ENCODE results near the gene DCX. TPM values are rescaled to one million over a fixed set of nuclear protein-coding genes. Genes with fewer than 3 reads are reported as not detected.

The DCX gene
- total RNA-seq (2012; rRNA removed) (not detected in 2 replicates), polyA plus RNA-seq (2012; rRNA removed) (not detected in 2 replicates), Bru-seq, nascent RNA (not detected), BruChase-seq, experiment 1, labeled RNA remaining after a 6-hour chase (not detected), BruChase-seq, experiment 2, labeled RNA remaining after a 2-hour chase (not detected)
- polyA plus RNA-seq (2012; cell fraction: cytosol; rRNA removed), result not detected in 2 replicates
- polyA plus RNA-seq (2012; cell fraction: nucleus; rRNA removed; ENCODE audit: low replicate concordance), result not detected in 2 replicates
- long read RNA-seq, result 0 reads

GRCh38 chrX:111411983-111412382 is at the start of gene DCX:
TSS of gene DCX (minus strand) at chrX:111412192. CDS start at chrX:111410398, 1,794 bp downstream.
- no peak within 1 kb of the TSS for H2BK5ac ChIP-seq (ENCODE audit: low read depth, low read length, poor library complexity, severe bottlenecking)
- no peak within 1 kb of the TSS for H4K8ac ChIP-seq (ENCODE audit: low read depth in 2 of 2, low read length in 2 of 2)
- POLR2A ChIA-PET (ENCODE audit: unreplicated experiment), result no interaction called here
- H2BK15ac ChIP-seq (ENCODE audit: low read depth, low read length), result no peak within 1 kb of the TSS
- TF ChIP-seq SMC3 (IDR thresholded peaks at IDR 0.05; ENCODE audit: low read depth, low read length), result no peak
- TF ChIP-seq CEBPB (IDR thresholded peaks at IDR 0.05; ENCODE audit: low read depth, low read length), result no peak
- TF ChIP-seq MAZ (IDR thresholded peaks at IDR 0.05; ENCODE audit: borderline replicate concordance, low read depth, low read length), result no peak
- no peak for TF ChIP-seq ELK1 (IDR thresholded peaks at IDR 0.05; ENCODE audit: borderline replicate concordance, low read depth, low read length)
- no peak for TF ChIP-seq CHD1 (IDR thresholded peaks at IDR 0.05; ENCODE audit: low read depth, low read length)
- no peak for TF ChIP-seq MAFK (IDR thresholded peaks at IDR 0.05; ENCODE audit: low read depth, low read length)
- TF ChIP-seq POLR2A (IDR thresholded peaks at IDR 0.05; ENCODE audit: low read depth, low read length), result no peak
- no peak for TF ChIP-seq MXI1 (IDR thresholded peaks at IDR 0.05; ENCODE audit: borderline replicate concordance, low read depth, low read length)
- no peak for TF ChIP-seq USF2 (IDR thresholded peaks at IDR 0.05; ENCODE audit: low read depth, low read length)
- TF ChIP-seq RAD21 (IDR thresholded peaks at IDR 0.05; ENCODE audit: low read length), result no peak
- TF ChIP-seq RCOR1 (IDR thresholded peaks at IDR 0.05; ENCODE audit: insufficient replicate concordance, low read length), result no peak
- no peak for TF ChIP-seq BHLHE40 (IDR thresholded peaks at IDR 0.05; ENCODE audit: low read depth, low read length)
- no peak for TF ChIP-seq CTCF (conservative IDR thresholded peaks at IDR 0.05; ENCODE audit: low read depth, low read length)
- H2BK120ac ChIP-seq (ENCODE audit: low read depth, low read length), result no peak within 1 kb of the TSS
- no peaks in the 10 kb centered on the region for H4K20me1 ChIP-seq (ENCODE audit: insufficient read depth, low read length)
- H2AK5ac ChIP-seq (ENCODE audit: low read depth, low read length), result no peak within 1 kb of the TSS
- H3K9ac ChIP-seq (ENCODE audit: low read depth, low read length), result no peak within 1 kb of the TSS
- H3K36me3 ChIP-seq (ENCODE audit: control insufficient read depth, insufficient read depth, low read length), result no peaks in the 10 kb centered on the region
- H2AFZ ChIP-seq (replicated peaks; ENCODE audit: low read length, poor library complexity), result no peak within 1 kb of the TSS
- in situ Hi-C loops (cut with MboI; ENCODE audit: low sequenced_read_pairs), result no loop called here
- no peak within 1 kb of the TSS for H3K4ac ChIP-seq (ENCODE audit: low read depth, low read length)
- no peaks in the 10 kb centered on the region for H3K9me1 ChIP-seq (ENCODE audit: insufficient read depth, low read length)
- no peak within 1 kb of the TSS for H4K5ac ChIP-seq (ENCODE audit: low read depth, low read length)
- CTCF ChIA-PET, result no interaction called here
- dilution Hi-C loops (cut with HindIII; ENCODE audit: low sequenced_read_pairs, unreplicated experiment), result no loop called here
- no TSS peak for BruUV-seq (replicated peaks)
- no peak for DNase-seq
- peaks cover 6% of the 10 kb centered on the region for H3K27me3 ChIP-seq (ENCODE audit: control insufficient read depth, insufficient read depth, low read length)
- H3K9me3 ChIP-seq (ENCODE audit: control insufficient read depth, insufficient read depth, low read length), result no peaks in the 10 kb centered on the region; the same call in 1 of the 2 replicates
- no peak within 1 kb of the TSS for H2AK9ac ChIP-seq (replicated peaks; ENCODE audit: low read depth, low read length, poor library complexity)
- intact Hi-C loops (cut with micrococcal nuclease), result no loop called here
- WGBS, 2 experiments (ENCODE audit: extremely low coverage in 2 of 2, insufficient read length in 1 of 2), result no CpG with 5 or more reads among the region's 3 CpGs
- ATAC-seq (ENCODE audit: low read depth), result no peak
- no peak within 1 kb of the TSS for H3K56ac ChIP-seq (ENCODE audit: extremely low read depth, insufficient read depth, low read length)
- no peaks in the 10 kb centered on the region for H3K79me1 ChIP-seq (ENCODE audit: low read depth in 1 of 2, low read length in 2 of 2)
- no peak within 1 kb of the TSS for H2BK20ac ChIP-seq (ENCODE audit: low read depth, low read length)
- no peak within 1 kb of the TSS for H4K91ac ChIP-seq (ENCODE audit: insufficient read depth, low read depth, low read length)
- no peak within 1 kb of the TSS for H3K4me3 ChIP-seq (ENCODE audit: insufficient read depth, low read depth, low read length)
- no peak within 1 kb of the TSS for H3K4me2 ChIP-seq (ENCODE audit: low read depth, low read length)
- no peak within 1 kb of the TSS for H3K23ac ChIP-seq (ENCODE audit: low read depth, low read length)
- H3K14ac ChIP-seq (replicated peaks; ENCODE audit: low read depth, low read length), result no peak within 1 kb of the TSS
- H3K4me1 ChIP-seq (ENCODE audit: control insufficient read depth, insufficient read depth, low read length), result no peaks in the 10 kb centered on the region
- H3K27ac ChIP-seq (ENCODE audit: insufficient read depth, low read length), result no peak within 1 kb of the TSS
- H3K18ac ChIP-seq (ENCODE audit: low read depth, low read length), result no peak within 1 kb of the TSS

Measured in IMR-90 (cell line).